ENCODE data around the gene CTDSP2.
A peak's percentile ranks its signal among the peaks of the same experiment; 100 is the strongest.
"Not testable (repeated sequence)": the region's sequence is repeated elsewhere in the genome, so short reads cannot be mapped to it uniquely, and the experiment has no call there.

Gene CTDSP2

DNA sequence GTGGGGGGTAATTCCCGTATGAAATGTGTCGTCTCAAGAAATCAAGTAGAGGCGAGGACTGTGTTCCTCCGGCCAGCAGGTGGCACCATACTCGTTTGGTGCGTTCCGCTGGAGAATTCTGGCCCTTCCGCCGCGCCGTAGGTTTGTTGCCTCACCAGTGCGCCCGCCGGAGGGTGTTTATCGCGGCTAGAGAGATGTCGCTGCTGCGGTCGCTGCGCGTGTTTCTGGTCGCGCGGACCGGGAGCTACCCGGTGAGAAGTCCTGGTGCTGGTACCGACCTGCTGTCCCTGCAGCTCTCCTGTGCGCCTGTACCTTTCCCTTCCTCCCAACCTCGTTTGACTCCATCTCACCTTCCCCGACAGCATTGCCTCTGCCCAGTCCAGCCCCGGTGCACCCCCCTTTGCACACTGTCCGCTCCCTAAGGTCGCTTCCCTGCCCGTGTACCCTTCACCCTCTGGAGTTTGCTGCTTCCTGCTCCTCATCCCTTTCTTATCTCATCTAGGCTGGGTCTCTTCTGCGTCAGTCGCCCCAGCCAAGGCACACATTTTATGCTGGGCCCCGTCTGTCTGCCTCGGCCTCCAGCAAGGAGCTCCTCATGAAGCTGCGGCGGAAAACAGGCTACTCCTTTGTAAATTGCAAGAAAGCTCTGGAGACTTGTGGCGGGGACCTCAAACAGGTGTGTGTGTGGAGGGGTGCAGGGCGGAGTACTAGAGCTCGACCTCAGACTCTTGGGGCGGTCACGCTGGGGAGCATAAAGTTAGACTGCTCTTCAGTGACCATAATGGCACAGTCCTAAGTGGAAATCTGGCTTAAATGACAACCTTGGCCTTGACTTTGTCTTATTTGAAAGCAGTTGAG is 63.7 kb downstream of the CTDSP2 start, which contains the start of gene TSFM:
Gene TSFM (plus strand): TSS at position 180 of the 858 bp plus-strand sequence. CDS start 15 bp downstream, at position 195.
- H3K4me1 ChIP-seq (ENCODE audit: insufficient read depth, low read length), result no peaks in the 10 kb centered on the region
- H3K9ac ChIP-seq (ENCODE audit: low read depth, low read length), result peak within 1 kb of the TSS; percentile 67
- peaks cover 11% of the 10 kb centered on the region for H3K36me3 ChIP-seq (ENCODE audit: insufficient read depth, low read length)
- no peaks in the 10 kb centered on the region for H3K9me3 ChIP-seq (ENCODE audit: control insufficient read depth, insufficient read depth, low read length)

DNA sequence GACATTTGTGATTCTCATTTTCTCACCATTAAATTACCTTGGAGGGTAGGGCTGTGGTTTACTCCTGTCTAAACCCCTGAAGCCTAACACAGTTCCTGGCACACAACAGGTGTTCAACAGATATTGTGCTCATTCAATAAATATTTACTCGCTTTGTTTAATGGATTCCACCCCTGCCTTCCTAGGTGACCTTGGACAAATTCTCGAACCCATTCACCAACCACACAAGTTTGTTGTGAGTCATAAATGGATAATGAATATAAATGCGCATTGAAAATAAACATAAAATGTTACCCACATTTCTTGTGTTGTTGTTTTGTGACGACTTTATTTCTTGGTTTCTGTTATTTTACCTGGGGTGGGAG is 64.3 kb downstream of the CTDSP2 start:
- Histone ChIP-seq H3K4me1 (ENCODE audit: insufficient read depth, low read length) (no peaks in the 10 kb centered on the region), H3K9ac (ENCODE audit: low read depth, low read length) (no peak overlapping the region), H3K9me3 (ENCODE audit: control insufficient read depth, insufficient read depth, low read length) (no peaks in the 10 kb centered on the region), H3K36me3 (ENCODE audit: insufficient read depth, low read length) (peaks cover 11% of the 10 kb centered on the region)

DNA sequence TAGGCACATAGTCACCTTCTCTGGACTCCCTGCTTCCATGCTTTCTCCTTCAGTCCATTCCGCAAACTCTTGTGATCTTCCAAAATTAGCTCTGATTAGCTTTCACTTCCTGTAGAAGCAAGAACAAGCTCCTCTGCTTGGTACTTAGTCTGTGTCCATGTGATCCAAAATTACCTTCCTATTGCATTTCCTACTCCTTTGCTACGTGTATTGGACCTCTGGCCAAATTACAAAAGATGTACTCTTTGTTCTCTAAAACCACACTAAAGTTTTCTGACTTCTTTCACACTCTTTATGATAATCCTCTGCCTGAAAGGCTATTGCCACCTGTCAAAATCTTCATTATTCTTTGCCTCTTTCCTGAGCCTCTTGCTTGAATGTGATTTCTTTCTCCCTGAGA is 64.7 kb downstream of the CTDSP2 start:
- no peak overlapping the region for H3K9ac ChIP-seq (ENCODE audit: low read depth, low read length)
- no peaks in the 10 kb centered on the region for H3K4me1 ChIP-seq (ENCODE audit: insufficient read depth, low read length)
- no peaks in the 10 kb centered on the region for H3K9me3 ChIP-seq (ENCODE audit: control insufficient read depth, insufficient read depth, low read length)
- H3K36me3 ChIP-seq (ENCODE audit: insufficient read depth, low read length), result peaks cover 8% of the 10 kb centered on the region

DNA sequence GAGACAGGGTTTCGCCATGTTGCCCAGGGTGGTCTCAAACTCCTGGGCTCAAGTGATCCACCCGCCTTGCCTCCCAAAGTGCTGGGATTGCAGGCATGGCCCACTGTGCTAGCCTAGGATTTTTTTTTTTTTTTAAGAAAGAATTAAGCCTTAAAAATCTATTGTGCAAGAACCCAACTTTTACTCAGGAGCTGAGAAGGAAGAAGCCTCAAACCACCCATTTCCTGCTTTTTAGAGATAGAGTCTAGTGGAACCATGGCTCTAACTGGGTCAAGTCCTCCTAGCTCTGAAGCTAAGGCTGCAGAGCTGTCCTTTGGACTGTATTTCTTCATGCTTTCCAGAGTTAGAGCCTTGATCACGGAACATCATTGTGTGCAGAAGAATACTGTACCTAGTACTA is 65.3 kb downstream of the CTDSP2 start:
- Histone ChIP-seq H3K4me1 (ENCODE audit: insufficient read depth, low read length) (no peaks in the 10 kb centered on the region), H3K9ac (ENCODE audit: low read depth, low read length) (no peak overlapping the region), H3K9me3 (ENCODE audit: control insufficient read depth, insufficient read depth, low read length) (no peaks in the 10 kb centered on the region)

DNA sequence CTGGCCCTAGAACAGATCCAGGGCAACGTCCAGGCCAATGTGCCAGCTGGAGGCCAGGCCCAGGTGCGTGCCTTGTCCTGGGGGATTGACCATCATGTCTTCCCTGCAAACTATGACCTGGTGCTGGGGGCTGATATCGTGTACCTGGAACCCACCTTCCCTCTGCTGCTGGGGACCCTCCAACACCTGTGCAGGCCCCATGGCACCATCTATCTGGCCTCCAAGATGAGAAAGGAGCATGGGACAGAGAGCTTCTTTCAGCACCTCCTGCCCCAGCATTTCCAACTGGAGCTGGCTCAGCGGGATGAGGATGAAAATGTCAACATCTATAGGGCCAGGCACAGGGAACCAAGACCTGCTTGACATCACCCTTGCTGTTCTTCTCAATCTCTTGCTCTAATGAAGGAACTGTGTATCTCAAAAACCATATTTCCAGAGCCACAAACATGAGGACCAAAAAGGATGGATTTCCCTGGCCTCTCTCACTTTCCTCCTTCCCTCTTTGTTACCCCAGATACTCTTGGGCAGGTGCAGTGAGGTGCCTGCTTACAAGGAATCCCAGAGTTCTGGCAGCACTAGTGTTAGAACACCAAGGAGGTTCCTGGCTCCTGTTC is 66.1 kb downstream of the CTDSP2 start:
- no peak overlapping the region for H3K9ac ChIP-seq (ENCODE audit: low read depth, low read length)
- H3K36me3 ChIP-seq (ENCODE audit: insufficient read depth, low read length), result no peaks in the 10 kb centered on the region
- no peaks in the 10 kb centered on the region for H3K4me1 ChIP-seq (ENCODE audit: insufficient read depth, low read length)
- no peaks in the 10 kb centered on the region for H3K9me3 ChIP-seq (ENCODE audit: control insufficient read depth, insufficient read depth, low read length)

More for the DNA sequence above, 65.3 kb downstream of the CTDSP2 start:
- peaks cover 2% of the 10 kb centered on the region; the same call in 1 of the 2 replicates for H3K36me3 ChIP-seq (ENCODE audit: insufficient read depth, low read length)

DNA sequence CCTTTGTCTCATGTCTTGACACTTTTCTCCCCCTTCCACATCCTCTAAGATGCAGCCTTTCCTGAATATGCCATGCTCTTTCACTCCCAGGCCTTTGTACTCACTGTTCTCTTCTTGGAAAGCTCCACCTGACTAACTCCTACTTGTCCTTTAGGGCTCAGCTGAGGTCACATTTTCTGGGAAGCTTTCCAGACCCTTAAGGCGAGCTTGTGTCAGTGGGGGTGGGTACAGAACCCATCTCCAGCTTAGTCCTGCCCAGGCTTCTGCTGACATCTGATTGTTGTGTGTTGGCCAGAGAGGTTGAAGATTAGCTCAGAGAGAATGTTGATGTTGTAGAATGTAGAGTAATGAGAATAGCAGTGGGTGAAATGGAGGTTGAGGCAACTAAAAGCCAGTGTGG is 66.8 kb downstream of the CTDSP2 start:
- Histone ChIP-seq H3K9ac (ENCODE audit: low read depth, low read length) (no peak overlapping the region), H3K4me1 (ENCODE audit: insufficient read depth, low read length) (no peaks in the 10 kb centered on the region), H3K36me3 (ENCODE audit: insufficient read depth, low read length) (no peaks in the 10 kb centered on the region), H3K9me3 (ENCODE audit: control insufficient read depth, insufficient read depth, low read length) (no peaks in the 10 kb centered on the region)

DNA sequence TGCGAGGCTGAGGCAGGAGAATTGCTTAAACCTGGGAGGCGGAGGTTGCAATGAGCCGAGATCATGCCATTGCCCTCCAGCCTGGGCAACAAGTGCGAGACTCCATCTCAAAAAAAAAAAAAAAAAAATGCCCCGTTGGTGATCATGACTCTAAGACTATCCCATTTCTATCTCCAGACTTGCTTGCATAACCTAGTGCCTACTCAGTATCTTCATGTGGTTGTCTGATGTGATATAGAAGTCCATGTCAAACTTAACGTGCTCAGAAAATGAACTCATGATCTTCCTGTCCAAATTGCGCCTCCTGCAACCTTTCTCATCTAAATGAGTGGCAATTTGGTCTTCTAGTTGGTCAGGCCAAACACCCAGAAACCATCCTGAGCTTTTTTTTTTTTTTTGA is 68.6 kb downstream of the CTDSP2 start:
- Histone ChIP-seq H3K9me3 (ENCODE audit: control insufficient read depth, insufficient read depth, low read length) (no peaks in the 10 kb centered on the region), H3K36me3 (ENCODE audit: insufficient read depth, low read length) (no peaks in the 10 kb centered on the region), H3K9ac (ENCODE audit: low read depth, low read length) (no peak overlapping the region), H3K4me1 (ENCODE audit: insufficient read depth, low read length) (no peaks in the 10 kb centered on the region)

DNA sequence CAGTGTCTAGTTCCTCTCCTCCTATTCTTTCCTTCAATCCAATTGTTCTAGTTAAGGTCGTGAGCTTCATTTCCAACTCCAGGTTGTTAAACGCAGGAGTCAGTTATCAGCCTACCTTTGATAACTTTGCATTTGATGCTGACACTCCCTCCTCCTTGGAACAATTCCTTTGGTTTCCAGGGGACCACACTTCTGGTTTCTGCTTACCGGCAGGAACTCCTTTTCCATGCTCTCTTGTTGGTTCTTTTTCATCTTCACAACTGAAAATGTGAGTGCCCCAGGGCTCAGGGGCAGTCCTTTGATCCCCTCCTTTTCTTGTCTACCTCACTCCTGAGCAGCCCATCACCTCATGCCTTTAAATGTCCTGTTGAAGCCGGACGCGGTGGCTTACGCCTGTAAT is 69.2 kb downstream of the CTDSP2 start:
- H3K4me1 ChIP-seq (ENCODE audit: insufficient read depth, low read length), result no peaks in the 10 kb centered on the region
- H3K9me3 ChIP-seq (ENCODE audit: control insufficient read depth, insufficient read depth, low read length), result no peaks in the 10 kb centered on the region
- H3K9ac ChIP-seq (ENCODE audit: low read depth, low read length), result no peak overlapping the region
- H3K36me3 ChIP-seq (ENCODE audit: insufficient read depth, low read length), result no peaks in the 10 kb centered on the region

DNA sequence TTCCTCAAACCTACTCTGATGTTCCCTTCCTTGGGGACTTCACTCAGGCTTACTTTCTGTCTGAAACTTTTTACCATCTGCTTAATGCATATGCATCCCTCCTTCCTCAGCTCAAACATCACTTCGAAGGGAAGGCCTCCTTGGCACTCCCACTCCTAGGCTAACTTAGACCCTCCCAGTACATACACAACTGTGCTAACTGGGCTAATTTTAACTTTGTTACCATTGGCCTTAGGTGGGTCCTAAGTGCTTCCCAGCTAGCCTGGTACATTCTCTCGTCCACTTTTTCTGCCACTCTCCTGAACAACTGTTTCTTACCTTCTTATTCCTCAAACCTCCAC is 70.3 kb downstream of the CTDSP2 start:
- Histone ChIP-seq H3K9ac (ENCODE audit: low read depth, low read length) (no peak overlapping the region), H3K9me3 (ENCODE audit: control insufficient read depth, insufficient read depth, low read length) (no peaks in the 10 kb centered on the region), H3K4me1 (ENCODE audit: insufficient read depth, low read length) (no peaks in the 10 kb centered on the region; the same call in 1 of the 2 replicates), H3K36me3 (ENCODE audit: insufficient read depth, low read length) (no peaks in the 10 kb centered on the region)

DNA sequence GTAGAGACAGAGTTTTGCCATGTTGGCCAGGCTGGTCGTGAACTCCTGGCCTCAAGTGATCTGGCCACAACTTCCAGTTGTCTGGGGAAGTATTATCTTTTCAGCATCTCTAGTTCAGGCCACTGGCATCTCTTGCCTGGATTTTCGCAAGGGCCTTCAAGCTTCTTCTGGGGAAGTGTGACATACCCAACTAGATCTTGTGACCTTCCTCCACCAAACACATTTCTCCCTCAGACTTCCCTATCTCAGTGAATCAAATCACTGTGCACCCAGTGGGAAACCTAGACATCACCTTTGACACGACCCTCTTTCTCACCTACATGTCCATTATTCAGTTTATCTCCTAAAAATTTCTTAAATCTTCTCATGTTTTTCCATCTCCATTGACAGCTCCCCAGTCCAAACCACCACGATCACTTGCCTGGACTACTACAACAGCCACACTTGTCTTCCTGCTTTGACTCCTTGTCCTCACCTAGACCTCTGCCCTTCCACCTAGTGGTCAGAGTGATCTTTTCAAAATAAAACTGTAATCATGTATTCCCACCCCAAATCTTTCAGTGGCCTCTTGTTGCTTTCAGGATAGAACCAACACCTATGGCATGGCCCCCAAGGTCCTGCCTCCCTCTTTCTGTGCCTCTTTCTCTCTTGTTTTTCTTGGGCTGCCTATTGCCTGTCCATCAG is 70.8 kb downstream of the CTDSP2 start:
- H3K9me3 ChIP-seq (ENCODE audit: control insufficient read depth, insufficient read depth, low read length), result no peaks in the 10 kb centered on the region
- H3K4me1 ChIP-seq (ENCODE audit: insufficient read depth, low read length), result no peaks in the 10 kb centered on the region; the same call in 1 of the 2 replicates
- H3K9ac ChIP-seq (ENCODE audit: low read depth, low read length), result no peak overlapping the region
- no peaks in the 10 kb centered on the region for H3K36me3 ChIP-seq (ENCODE audit: insufficient read depth, low read length)

DNA sequence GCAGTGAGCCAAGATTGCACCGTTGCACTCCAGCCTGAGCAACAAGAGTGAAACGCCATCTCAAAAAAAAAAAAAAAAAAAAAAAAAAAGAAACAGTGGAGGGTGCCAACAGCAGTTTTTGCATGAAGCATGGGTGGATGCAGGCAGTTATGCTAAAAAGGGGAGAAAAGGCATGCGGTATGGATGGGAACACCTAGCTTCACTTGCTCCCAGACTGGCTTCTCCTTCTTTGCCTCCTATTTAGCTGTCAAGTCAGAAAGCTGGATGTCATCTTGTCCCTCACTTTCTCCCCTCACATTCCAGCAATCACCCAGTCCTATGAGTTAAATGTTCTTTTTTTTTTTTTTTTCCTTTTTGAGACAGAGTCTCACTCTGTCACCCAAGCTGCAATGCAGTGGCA is 71.5 kb downstream of the CTDSP2 start:
- no peaks in the 10 kb centered on the region; the same call in 1 of the 2 replicates for H3K4me1 ChIP-seq (ENCODE audit: insufficient read depth, low read length)
- no peaks in the 10 kb centered on the region for H3K36me3 ChIP-seq (ENCODE audit: insufficient read depth, low read length)
- H3K9me3 ChIP-seq (ENCODE audit: control insufficient read depth, insufficient read depth, low read length), result no peaks in the 10 kb centered on the region
- H3K9ac ChIP-seq (ENCODE audit: low read depth, low read length), result no peak overlapping the region

DNA sequence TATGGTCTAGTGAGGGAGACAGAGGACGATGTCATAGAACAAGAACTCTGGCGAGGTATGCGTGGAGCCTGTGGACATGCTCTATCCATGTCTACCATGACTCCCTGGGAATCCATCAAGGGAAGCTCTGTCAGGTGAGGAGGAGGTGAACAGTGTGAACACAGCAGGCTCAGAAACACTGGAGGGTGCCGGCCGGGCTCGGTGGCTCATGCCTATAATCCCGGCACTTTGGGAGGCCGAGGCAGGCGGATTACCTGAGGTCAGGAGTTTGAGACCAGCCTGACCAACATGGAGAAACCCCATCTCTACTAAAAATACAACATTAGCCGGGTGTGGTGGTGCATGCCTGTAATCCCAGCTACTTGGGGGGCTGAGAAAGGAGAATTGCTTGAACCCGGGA is 71.9 kb downstream of the CTDSP2 start:
- not testable (repeated sequence) for H3K9me3 ChIP-seq (ENCODE audit: control insufficient read depth, insufficient read depth, low read length); H3K9ac ChIP-seq (ENCODE audit: low read depth, low read length); H3K4me1 ChIP-seq (ENCODE audit: insufficient read depth, low read length); H3K36me3 ChIP-seq (ENCODE audit: insufficient read depth, low read length)

DNA sequence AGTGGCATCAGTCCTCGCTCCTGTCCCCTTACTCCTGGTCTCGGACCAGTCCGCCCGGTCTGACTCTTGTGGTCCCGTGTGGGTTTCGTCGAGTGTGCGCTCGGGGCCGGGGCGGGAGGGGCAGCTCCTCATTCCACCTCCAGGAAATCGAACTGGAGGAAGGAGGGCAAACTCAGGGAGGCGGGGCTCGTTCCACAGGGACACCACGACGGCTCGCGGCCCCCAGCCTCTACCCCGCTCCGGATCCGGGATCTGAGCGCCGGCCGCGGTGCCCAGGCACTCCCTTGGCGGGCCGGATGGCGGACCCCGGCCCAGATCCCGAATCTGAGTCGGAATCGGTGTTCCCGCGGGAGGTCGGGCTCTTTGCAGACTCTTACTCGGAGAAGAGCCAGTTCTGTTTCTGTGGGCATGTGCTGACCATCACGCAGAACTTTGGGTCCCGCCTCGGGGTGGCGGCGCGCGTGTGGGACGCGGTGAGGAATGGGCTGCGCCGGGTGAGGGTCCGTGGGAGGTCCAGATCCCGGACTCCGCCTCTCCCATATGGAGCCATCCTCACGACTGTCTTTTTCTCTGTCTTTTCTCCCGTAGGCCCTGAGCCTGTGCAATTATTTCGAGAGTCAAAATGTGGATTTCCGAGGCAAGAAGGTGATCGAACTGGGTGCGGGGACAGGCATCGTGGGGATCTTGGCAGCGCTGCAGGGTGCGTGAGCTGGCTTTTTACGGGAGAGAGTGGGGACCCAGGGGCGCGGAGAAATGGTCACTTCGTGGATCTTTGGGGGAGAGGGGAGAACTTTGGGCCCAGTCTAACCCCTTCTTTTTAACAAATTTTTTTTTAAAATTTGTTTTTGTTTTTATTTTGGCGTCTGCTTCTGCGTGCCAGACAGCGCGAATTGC is 73.9 kb downstream of the CTDSP2 start, which contains the start of gene EEF1AKMT3:
Gene EEF1AKMT3 (plus strand): TSS at position 186 of the 894 bp plus-strand sequence. CDS start 111 bp downstream, at position 297.
- Histone ChIP-seq H3K9ac (ENCODE audit: low read depth, low read length) (peak within 1 kb of the TSS; percentile 96), H3K9me3 (ENCODE audit: control insufficient read depth, insufficient read depth, low read length) (no peaks in the 10 kb centered on the region), H3K36me3 (ENCODE audit: insufficient read depth, low read length) (no peaks in the 10 kb centered on the region), H3K4me1 (ENCODE audit: insufficient read depth, low read length) (no peaks in the 10 kb centered on the region; the same call in 1 of the 2 replicates)

Data from ES-I3 (cell line).